HepG2 (cell line): ENCODE data around the gene TRIM28.
A peak's percentile ranks its signal among the peaks of the same experiment; 100 is the strongest.

Source experiments
- CBX1 ChIP-seq: IDR thresholded peaks from one replicate; pipeline ENCODE4 v1.6.1; 2016; ENCODE audit warnings: antibody characterized with exemption, low read depth
- NCOA5 ChIP-seq: sonication (generic); formaldehyde crosslinking; IDR thresholded peaks from 2 replicates; pipeline ENCODE4 v1.4.0; 2020; ENCODE audit warnings: missing genetic modification reagents
- POLR2AphosphoS5 ChIP-seq: IDR thresholded peaks from 2 replicates; pipeline ENCODE4 v1.6.1; 2012; ENCODE audit warnings: low read depth, low read length
- YY1 ChIP-seq: IDR thresholded peaks from 2 replicates; pipeline ENCODE4 v1.6.1; 2011; ENCODE audit warnings: low read length, low read depth, moderate library complexity, mild to moderate bottlenecking; ENCODE audit not compliant: insufficient read depth, insufficient replicate concordance
- ZFP1 ChIP-seq: IDR thresholded peaks from 2 replicates; pipeline ENCODE4 v1.6.1; 2016
- ZKSCAN1 ChIP-seq: fragments of 150-350 bp; IDR thresholded peaks from 2 replicates; pipeline ENCODE4 v1.6.1; 2014; ENCODE audit warnings: low read length
- TF ChIP-seq, protein P1 (sequence below): sonication (generic); formaldehyde crosslinking; IDR thresholded peaks from 2 replicates; pipeline ENCODE4 v1.8.0; 2022; ENCODE audit warnings: missing genetic modification reagents, mild to moderate bottlenecking, inconsistent platforms, borderline replicate concordance

DNA sequence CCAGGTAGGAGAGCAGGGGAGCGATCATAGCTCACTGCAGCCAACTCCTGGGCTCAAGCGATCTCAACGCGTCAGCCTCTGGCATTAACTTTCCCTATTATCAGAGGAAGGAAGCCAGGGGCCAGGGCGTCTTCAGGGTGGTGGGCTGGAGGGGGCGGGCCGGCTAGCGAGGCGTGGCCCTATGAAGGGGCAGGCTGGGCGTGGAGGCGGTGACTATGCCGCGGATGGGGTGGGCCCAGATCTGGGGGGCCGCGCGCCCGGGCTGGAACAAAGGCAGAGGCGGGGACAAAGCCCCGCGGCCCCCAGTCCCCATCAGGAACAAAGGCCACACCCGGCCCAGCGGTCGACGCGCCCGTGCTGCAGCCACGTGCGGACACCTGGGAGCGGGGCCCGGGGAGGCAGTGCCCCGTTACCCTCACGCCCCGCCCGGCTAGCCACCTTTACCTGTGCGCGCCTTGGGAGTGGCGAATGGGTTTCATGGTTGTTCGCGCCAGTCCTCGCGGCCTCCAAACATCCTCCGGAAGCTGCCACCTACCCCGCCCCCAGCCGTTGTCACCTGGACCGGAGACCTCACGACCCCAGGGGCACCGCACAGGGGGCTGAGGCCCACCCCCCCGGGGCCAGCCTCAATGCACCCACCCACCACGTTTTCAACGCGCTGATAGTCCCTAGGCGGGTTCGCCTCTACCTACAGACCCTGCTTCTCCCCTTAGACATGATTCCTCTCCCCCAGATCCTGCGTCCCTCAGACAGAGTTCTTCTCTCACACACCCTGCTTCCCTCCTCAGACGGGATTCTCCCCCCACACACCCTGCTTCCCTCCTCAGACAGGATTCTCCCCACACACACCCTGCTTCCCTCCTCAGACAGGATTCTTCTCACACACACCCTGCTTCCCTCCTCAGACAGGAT, 5.4 kb upstream of the TRIM28 start:
- TF ChIP-seq YY1, result peak; percentile 19
- no peak for TF ChIP-seq POLR2AphosphoS5
- TF ChIP-seq, protein P1, sequence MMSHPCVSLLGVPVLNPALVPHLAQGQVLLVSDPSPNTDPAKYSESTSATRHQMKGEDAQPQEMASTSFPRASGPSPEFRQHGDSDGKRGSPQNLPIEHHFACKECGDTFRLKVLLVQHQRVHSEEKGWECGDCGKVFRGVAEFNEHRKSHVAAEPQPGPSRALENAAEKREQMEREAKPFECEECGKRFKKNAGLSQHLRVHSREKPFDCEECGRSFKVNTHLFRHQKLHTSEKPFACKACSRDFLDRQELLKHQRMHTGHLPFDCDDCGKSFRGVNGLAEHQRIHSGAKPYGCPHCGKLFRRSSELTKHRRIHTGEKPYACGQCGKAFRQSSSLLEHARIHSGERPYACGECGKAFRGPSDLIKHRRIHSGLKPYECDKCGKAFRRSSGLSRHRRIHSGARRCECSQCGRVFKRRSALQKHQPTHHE (CRISPR knock-in tag), result no peak
- TF ChIP-seq ZFP1 (CRISPR knock-in tag), result no peak
- no peak for TF ChIP-seq ZKSCAN1
- no peak for TF ChIP-seq NCOA5 (CRISPR knock-in tag)
- no peak for TF ChIP-seq CBX1
